ENCODE results near the gene CRABP2.

- TF ChIP-seq CTCF (IDR thresholded peaks at IDR 0.05; ENCODE audit: low read depth, low read length) (no peak), EZH2phosphoT487 (IDR thresholded peaks at IDR 0.05; ENCODE audit: low read depth) (no peak)
Measured at GRCh38 chr1:156751757-156752481, 46.5 kb upstream of the CRABP2 start.
